GM18499 (cell line): ENCODE measurements around the gene ATRNL1.

Experiments used
- ATAC-seq: cut with Tn5 transposase; IDR thresholded peaks from one replicate; pipeline ENCODE4 v1.9.1; 2021; ENCODE audit warnings: moderate number of reproducible peaks; ENCODE audit not compliant: insufficient read depth, unreplicated experiment

ATRNL1 gene

DNA sequence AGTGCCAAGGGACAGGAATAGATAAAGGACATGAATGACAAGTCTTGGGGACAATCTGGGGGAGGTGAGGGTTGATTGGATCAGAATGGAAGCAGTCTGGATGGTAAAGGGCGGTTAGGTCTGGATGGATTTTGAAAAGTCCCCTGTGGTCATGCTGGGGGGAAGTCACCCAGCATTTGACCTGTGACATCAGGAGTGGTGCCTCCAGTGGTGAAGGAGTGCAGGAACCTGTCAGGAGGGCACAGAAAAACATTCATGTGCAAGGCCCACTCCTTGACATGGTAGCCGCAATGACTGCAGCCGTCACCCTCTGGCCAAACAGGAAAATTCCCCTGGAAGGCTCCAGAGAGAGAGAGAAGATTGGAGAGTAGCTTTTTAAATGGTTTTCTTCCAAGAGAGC lies 875.1 kb downstream of the ATRNL1 start:
- ATAC-seq = no peak

DNA sequence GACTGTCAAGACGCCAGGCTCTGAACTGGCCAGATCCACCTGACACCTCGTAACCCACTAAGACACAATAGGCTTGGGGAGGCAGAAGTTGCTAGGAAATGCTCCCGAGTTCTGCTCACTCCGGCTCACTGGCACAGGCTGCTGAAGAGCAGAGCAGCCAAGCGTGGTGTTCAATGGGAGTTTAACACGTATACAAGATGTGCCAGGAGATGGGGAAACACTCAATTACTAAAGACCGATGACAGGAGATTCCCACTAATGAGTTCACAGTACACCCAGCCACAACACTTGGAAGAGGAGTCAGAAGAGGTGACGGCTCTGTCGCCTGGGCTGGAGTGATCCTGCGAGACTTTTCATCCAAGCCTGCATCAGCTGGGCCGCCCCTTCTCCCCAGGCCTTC lies 876.4 kb downstream of the ATRNL1 start:
- no peak for ATAC-seq

DNA sequence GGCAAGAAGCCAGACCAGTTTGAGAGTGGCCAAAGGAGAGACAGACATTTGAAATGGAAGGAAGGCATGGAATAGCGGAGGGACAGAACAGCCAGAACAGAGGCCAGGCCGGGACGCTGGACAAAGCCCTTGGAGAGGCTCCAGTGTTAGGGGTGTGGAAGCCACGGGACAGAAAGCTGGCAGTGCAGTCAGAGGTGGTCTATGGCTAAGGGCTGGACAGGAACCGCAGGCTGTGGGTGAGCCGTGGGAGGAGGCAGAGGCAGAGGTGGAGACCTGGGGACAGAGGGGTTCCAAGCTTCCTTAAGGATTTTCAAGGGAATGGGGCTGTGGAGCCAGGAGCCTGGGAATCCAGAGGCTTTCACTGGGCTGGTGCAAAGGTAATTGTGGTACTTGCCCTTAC lies 878.8 kb downstream of the ATRNL1 start:
- ATAC-seq = no peak

DNA sequence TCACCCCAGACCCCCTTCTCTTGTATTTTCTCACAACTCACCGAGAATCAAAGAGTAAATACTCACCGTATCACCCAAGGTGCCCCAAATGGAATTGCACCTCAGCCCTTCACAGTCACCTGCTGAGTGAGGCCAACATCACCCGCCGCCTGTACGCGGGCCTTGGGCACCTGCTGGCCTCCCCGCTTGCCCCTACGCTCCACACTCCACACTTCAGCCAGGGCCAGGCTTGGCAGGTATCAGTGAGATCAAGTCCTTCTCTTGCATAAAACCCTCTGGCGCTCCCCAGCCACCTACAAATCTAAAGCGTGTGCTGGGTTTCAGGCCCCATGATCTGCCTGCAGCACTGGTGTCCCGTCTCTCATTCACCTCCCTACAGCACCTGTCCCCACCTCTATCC lies 879.3 kb downstream of the ATRNL1 start:
- ATAC-seq = no peak

DNA sequence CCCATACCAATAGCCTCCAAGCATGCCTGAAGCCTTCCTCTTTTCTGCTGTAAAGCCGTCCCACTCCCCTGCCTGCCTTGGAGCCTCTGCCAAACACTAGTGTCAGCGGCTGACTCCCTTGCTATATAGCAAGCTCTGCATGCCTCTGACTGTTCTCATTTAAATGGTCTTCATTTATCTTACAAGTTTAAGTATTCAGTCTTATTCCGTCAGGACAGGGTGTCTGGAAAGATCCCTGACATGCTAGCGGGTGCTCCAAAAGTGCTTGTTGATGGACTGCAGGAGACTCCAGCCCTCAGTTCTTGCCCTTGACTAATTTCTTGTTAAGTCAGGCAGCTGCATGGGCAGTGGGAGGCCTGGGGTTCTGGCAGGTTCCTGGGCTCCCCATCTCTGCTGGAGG lies 881.2 kb downstream of the ATRNL1 start:
- ATAC-seq = no peak

DNA sequence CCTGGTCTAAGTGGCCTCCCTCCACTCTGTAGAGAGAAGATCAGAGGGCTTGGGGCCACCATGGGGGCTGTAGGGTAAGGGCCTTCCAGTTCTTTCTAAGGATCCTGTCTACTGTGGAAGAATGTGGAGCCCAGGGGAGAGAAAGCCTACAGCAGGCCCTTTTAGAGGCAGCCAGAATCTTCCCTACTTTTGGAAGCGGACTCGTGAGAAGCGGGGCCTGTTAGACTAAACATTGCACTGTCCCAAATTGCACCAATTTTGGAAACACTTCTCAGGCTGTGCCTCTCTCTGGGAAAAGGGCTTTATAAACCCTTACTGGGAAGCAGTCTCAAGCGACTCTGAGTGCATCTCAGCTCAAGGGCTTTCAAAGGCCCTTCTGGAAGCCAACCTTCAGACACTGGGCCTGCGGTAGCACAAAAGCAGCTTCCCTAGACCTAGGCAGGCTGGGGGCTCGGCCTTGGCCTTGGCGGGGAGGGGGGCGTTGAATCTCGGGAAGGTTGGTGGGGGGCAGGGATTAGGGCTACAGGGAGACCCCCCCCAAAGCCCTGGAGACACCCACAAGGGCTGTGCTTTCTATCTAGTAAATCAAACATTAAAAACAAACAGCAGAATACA lies 881.8 kb downstream of the ATRNL1 start:
- ATAC-seq = no peak

DNA sequence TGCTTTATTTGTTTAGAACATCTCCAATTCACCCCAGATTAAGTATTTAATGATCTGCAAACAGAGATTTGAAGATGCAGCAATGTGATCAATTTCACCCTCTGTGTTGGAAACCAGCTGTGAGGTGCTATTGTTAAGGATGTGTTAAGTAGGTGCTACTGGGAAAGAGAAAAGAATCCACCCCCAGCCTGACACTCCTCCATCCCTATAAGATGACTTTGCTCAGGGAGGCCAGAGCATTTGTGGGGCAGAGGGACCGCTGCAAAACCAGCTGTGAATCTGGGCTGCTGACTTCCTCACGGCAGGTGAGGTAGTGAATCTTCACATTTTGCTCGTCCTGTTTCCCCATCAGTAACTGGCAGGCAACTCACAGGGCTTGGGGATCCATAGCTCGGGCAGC lies 882.3 kb downstream of the ATRNL1 start:
- no peak for ATAC-seq

DNA sequence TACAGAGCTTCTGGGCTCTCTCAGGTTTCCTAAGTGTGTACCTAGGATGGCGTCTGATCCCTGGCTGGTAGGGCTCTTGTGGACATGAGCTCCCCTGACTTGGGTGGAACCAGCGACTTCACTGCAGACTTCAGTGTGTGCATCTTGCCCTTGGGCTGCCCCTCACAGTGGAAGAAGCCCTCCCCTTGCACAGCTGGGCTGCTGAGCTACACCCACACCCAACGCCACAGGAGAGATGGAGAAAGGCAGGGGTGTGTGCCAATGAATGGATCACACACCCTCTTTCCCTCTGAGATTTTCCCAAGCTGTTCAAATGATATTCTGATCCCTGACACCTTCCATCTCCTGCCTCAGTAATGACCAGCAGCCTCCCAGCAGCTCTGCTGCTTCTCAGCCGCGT lies 883.2 kb downstream of the ATRNL1 start:
- ATAC-seq = no peak

DNA sequence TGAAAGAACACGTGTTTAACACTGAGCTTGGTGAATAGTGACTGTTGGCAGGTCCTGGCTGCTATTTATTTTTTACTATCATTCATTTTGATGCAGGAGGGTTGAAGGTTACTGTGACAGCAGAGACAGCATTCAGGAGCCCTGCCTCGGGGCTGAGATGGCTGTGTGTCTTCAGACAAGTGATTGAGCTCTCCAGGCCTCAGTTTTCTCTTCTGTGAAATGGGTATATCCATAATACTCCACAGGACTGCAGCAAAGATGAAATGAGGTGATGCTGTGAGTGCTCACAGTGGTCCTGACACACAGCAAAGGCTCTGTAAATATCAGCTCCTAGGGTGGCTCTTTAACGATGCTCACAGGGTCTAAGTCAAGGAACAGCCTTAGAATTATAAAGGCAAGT lies 884.7 kb downstream of the ATRNL1 start:
- ATAC-seq = no peak

DNA sequence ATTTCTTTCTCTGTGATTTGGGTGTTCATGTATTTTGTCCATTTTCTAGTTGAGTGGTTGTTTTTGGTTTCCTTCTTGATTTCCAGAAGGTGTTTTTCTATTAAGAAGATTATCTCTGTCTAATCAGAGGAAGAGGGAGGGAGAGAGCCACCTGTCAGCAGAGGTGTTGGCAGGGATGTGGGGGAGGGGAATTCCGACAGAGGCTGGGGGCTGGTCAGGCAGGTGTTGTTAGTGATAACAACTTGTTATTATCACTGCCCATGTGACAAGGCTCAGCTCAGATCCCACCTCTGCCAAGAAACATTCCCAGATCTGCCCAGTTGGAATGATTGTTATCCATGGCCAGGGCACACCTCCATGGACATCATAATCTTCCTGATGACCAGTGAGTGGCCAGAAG lies 886.4 kb downstream of the ATRNL1 start:
- no peak for ATAC-seq

DNA sequence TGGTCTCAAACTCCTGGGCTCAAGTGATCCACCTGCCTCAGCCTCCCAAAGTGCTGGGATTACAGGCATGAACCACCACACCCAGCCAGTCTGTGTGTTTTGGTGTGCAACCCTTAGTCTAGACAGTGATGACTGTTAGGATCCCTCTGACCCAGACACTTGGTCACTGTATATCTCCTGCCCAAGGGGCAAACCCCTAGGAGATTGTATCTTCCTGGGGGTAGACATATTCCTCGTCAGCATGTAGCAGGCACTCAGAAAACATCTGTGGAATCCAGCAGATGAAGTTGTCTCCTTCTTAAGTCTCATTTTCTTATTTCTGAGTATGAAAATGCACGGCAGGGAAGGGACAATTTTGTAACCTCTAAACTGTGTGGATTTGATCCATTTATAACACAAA lies 887.3 kb downstream of the ATRNL1 start:
- ATAC-seq = no peak

DNA sequence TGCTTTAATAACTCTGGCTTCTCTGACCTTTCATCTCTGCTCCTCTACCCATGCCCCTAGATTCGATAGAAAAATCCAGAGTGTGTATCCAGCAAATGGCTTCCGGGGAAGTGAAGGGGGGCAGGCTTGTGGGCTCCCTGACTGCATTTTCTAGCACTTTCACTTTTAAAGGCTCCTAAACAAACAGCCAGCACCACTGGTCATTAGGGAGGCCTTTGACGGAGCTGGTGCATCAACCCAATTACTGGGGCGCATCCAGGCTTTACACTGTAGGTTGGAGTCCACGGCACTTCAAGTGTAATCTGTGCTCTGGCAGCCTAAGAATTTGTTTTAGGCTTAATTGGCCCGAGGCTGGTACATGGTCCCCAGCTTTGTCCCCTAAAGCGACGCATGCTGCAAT lies 887.9 kb downstream of the ATRNL1 start:
- no peak for ATAC-seq

DNA sequence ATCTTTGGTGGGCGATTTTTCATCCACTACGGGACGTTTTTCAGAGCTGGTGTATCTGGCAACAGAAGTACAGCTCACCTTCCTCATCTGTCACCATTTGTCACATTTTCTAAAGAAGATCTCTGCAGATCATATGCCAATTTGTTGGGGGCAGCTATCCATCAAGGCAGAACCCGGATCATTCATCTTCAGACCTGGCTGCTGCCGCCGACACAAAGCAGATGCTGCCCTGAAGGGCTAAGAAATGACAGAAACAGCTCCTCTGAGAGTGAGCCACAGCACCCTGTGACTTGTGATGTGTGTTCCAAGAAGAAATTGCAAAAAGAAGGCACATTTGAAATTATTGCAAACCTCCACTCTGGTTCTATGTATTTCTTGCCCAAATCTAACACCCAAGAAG lies 888.9 kb downstream of the ATRNL1 start:
- no peak for ATAC-seq

DNA sequence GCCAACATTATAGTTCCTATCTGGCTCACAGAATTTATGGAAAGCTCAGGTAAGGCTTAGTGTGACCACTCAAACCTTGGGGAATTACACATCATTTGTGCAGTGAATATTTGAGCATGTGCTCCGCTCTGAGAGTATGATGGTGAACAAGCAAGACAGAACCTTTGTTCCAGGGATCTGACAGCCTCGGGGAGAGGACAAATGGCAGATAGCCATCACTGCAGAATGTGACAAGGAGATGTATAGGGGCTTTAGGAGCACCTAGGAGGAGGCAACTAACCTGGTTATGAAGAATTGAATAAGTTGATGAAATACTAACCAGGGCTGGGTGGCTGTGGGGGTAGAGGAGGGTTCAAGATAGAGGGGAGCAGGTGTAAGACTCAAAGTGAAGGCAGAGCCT lies 889.4 kb downstream of the ATRNL1 start:
- no peak for ATAC-seq

DNA sequence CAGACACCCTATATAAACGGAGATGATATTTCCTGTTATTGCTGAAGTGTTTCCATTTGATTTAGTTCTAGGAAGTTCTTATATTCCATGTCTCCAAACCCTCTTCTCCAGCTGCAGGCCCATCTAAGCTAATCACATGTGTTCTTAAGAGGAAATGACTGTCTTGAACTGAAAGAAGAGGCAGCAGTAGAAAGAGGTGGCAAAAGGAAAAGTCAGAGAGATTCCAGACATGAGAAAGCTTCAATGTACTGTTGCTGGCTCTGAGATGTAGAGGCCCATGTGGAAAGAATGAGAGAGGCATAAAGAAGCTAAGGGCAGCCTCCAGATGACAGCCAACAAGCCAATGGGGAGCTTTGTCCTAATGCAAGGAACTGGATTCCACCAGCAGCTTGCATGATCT lies 892.6 kb downstream of the ATRNL1 start:
- no peak for ATAC-seq

DNA sequence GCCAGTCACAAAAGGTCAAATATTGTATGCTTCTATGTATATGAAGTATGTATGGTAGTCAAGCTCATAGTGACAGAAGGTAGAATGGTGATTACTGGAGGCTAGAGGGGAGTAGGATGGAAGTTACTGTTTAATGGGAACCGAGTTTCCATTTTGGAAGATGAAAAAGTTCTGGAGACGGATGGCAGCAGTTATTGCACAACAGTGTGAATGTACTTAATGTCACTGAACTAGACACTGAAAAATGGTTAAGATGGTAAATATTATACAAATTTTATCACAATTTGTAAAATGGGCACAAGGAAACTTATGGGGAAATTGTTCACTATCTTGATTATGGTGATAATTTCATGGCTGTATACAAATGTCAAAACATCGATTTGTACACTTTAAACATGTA lies 895.2 kb downstream of the ATRNL1 start:
- ATAC-seq = no peak

DNA sequence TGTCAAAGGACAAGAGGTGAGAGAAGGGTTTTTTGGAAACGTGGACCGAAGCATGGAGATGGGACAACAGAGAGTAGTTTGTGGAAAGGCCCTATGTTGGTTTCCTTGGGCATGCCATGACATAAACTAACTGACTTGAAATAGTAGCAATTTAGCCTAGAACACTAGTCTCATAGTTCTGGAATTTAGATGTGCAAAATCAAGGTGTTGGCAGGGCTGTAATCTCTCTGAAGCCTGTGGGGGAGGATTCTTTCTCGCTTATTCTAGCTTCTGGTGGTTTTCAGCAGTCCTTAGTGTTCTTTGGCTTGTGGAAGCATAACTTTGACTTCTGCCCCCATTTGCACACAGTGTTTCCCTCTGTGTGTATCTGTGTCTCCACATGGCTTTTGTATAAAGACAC lies 896.5 kb downstream of the ATRNL1 start:
- ATAC-seq = no peak

DNA sequence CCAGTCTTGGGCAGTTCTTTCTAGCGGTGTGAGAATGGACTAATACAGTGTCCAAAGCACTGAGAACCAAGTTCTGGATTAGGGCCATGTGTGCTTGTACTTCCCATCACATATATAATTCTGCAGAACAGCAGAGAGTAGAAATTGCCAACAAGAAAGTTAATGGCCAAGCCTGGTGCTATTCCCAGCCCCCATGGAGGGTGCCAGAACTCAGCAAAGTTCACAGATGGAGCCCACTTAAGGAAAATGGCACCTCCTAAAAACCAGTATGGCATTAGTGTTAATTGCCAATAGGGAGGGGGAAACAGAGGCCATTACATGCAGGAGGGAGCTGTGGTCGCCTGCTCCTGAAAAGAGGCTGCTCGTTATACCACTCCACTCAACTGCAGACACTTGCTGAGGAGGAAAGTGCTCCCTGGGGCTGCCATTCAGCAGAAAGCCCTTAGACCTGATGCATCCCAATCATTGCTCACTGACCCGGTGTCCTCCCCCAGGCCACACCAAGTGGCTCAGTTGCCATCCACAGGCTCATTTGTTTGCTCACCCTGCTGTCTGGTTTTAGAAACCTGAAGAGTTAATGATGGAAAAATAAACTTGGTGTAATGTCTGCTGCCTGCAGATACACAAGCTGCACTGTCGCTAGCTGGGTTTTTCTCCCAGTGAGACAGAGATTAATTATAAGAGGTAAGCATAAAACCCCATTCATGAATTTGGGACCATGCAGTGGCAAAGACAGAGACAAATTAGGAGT lies 899.2 kb downstream of the ATRNL1 start:
- no peak for ATAC-seq

DNA sequence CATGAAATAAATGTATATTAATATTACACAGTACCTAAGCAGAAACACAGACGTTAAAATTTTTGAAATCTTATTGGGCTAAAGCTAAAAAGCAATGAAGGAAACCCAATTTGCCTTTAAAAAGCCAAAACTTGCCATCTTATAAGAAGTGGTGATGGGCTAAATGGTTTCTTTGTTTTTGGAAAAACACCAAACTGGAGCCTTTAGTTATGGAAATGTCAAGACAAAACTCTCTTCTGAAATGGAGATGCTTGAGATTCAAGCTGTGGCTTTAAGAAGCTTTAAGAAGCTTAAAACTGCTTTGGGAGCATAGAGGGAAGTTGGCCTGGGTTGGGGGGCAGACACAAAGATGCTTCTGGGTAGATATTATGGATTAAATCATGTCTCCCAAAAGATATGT lies 902.9 kb downstream of the ATRNL1 start:
- no peak for ATAC-seq

DNA sequence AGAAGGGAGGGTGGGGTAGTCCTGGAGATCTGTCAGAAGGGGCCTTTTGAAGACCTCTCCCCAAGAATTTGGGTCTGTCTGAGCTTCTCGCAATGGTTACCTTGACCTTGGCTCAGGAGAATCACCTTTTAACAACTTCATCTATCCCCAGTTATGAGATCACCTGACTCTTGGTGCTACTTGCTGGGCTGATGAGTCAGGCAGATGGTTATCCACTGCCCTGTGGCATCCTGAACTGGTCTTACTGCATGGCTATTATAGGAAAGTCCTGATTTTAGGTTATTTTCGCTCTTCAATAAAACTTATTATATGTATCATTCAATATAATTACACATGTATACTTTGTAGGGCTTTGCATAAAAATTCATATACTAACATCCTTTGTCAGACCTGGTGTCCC lies 905.1 kb downstream of the ATRNL1 start:
- no peak for ATAC-seq
